Ovary (tissue), 9 donors: ENCODE data around the gene VKORC1L1. TPM values are rescaled to one million over a fixed set of nuclear protein-coding genes. Genes with fewer than 3 reads are reported as not detected.

ENCODE experiments used
- DNase-seq, 5 donors: peaks; one replicate each; pipeline ENCODE4 v3.0.0-alpha.2; 2019 to 2020
- H3K27ac ChIP-seq, 2 donors: fragments of 200-600 bp; one replicate each; pipeline versions ENCODE4 v1.5.1 to v1.8.0; 2019 to 2022
- H3K27me3 ChIP-seq: fragments of 200-600 bp; one replicate; pipeline ENCODE4 v1.8.0; 2022
- H3K36me3 ChIP-seq: fragments of 200-600 bp; sonication (generic); one replicate; pipeline ENCODE4 v1.5.1; 2019
- H3K4me1 ChIP-seq: one replicate; pipeline ENCODE4 v1.8.1; 2013; ENCODE audit warnings: mild to moderate bottlenecking, moderate library complexity; ENCODE audit not compliant: insufficient read depth
- H3K4me3 ChIP-seq: fragments of 200-600 bp; sonication (generic); one replicate; pipeline ENCODE4 v1.5.1; 2017
- H3K9me3 ChIP-seq, 2 donors: fragments of 200-600 bp in 1 of 2; sonication (generic) in 1 of 2; one replicate each; pipeline versions ENCODE4 v1.5.1 to v1.8.1; 2013 to 2019; ENCODE audit warnings: mild to moderate bottlenecking in 1 of 2, moderate library complexity in 1 of 2
- CTCF ChIP-seq, 3 donors: fragments of 450-650 bp in 2 of 3; fragments of 200-600 bp in 1 of 3; IDR thresholded peaks; one replicate each; pipeline versions ENCODE4 v1.5.1 to v1.8.0; 2016 to 2022; ENCODE audit warnings: antibody characterized with exemption in 3 of 3, mild to moderate bottlenecking in 1 of 3
- EP300 ChIP-seq: sonication (generic); formaldehyde crosslinking; IDR thresholded peaks from one replicate; pipeline ENCODE4 v1.6.1; 2017; ENCODE audit warnings: antibody characterized with exemption
- POLR2A ChIP-seq: fragments of 450-650 bp; IDR thresholded peaks from one replicate; pipeline ENCODE4 v1.6.1; 2017; ENCODE audit warnings: antibody characterized with exemption, mild to moderate bottlenecking, moderate library complexity
- WGBS, 3 donors: extraction: QIAGEN DNeasy Blood & Tissue Kit in 1 of 3; methylation state at CpG; one replicate each; pipeline versions ENCODE4 v1.1.5 to v1.1.7; 2013 to 2017; 5-methylcytosine and 5-hydroxymethylcytosine counted together
- intact Hi-C, 4 donors: fragments of 100-400 bp; cut with DNase I; formaldehyde crosslinking; loops; one replicate each; pipeline versions ENCODE4 v1.11.0 to v1.15.1; 2022 to 2023
- polyA plus RNA-seq, 2 donors: library from polyadenylated mRNA; stranded (reverse); fragments of 200-250 nt in 1 of 2; fragments of 350-450 nt in 1 of 2; fragmentation: Illumina TruSeq in 1 of 2; extraction: RNeasy Lipid Tissue Mini Kit (QIAGEN cat#74804) in 1 of 2; gene quantifications; one replicate each; pipeline ENCODE4 v1.2.3, GENCODE V29; 2013 to 2014
- total RNA-seq, 7 donors: library from RNA; depleted of rRNA in 2 of 7; stranded (reverse); fragments of >200 nt in 2 of 7; fragmentation: NEBNext Ultra II Directional in 3 of 7; extraction: Animal tissue kit (Norgen Biotek cat#: 25700) in 3 of 7; gene quantifications; one replicate each; pipeline versions ENCODE4 v1.1.0 to v1.2.4, GENCODE V29; 2016 to 2023
- donor health status: DM: no; HTN: no; CAD: no; lungs with moderate emphysema.
- donor health status: DM: no; HTN: no; CAD: no.
- donor health status: Bipolar disorder and iron deficiency.
- donor health status: DM: yes; HTN: yes; CAD: no.
- donor health status: DM: no; HTN: no; CAD: no.
- donor health status: DM: yes; HTN: yes; CAD: no.

The VKORC1L1 gene
- total and polyA plus RNA-seq, 9 donors: 11.8 to 38.0 (median 24.8) TPM

- no peak for DNase-seq
- no peaks in the 10 kb centered on the region for H3K27me3 ChIP-seq
- H3K9me3 ChIP-seq: no peaks in the 10 kb centered on the region
- no peak overlapping the region for H3K27ac ChIP-seq
- TF ChIP-seq CTCF (IDR thresholded peaks at IDR 0.05) (no peak), EP300 (no peak), POLR2A (no peak)
- intact Hi-C loops: no loop called here
- no peaks in the 10 kb centered on the region for H3K4me1 ChIP-seq
- H3K4me3 ChIP-seq: no peak overlapping the region
- 90 to 93% (median 93%) methylated on average over 26 of the region's 26 CpGs for WGBS, 3 donors
- no peaks in the 10 kb centered on the region for H3K36me3 ChIP-seq
Measured at GRCh38 chr7:65968256-65969185, 95.6 kb downstream of the VKORC1L1 start.

- peak in 1 of 5 donors; percentile 10 for DNase-seq
- WGBS, 3 donors: 94 to 98% (median 96%) methylated on average over 8 of the region's 8 CpGs
- no peaks in the 10 kb centered on the region for H3K9me3 ChIP-seq
- no peak overlapping the region for H3K27ac ChIP-seq
- intact Hi-C loops: loop anchor here in 1 of 4 donors (10.0 kb wide), 1 partner anchor 226 kb away; no protein-coding TSS in a partner anchor
- no peak overlapping the region for H3K4me3 ChIP-seq
- no peaks in the 10 kb centered on the region for H3K4me1 ChIP-seq
- H3K27me3 ChIP-seq: no peaks in the 10 kb centered on the region
- no peak for TF ChIP-seq CTCF (IDR thresholded peaks at IDR 0.05)
- TF ChIP-seq POLR2A: no peak
- no peak for TF ChIP-seq EP300
- H3K36me3 ChIP-seq: no peaks in the 10 kb centered on the region
Measured at GRCh38 chr7:65971021-65971420, 98.1 kb downstream of the VKORC1L1 start.

- Histone ChIP-seq H3K4me1 (no peaks in the 10 kb centered on the region), H3K27ac (no peak overlapping the region), H3K36me3 (no peaks in the 10 kb centered on the region), H3K4me3 (no peak overlapping the region), H3K9me3 (no peaks in the 10 kb centered on the region), H3K27me3 (no peaks in the 10 kb centered on the region)
- no peak for TF ChIP-seq EP300
- TF ChIP-seq CTCF (IDR thresholded peaks at IDR 0.05): no peak
- TF ChIP-seq POLR2A: no peak
- intact Hi-C loops: loop anchor here in 1 of 4 donors (10.0 kb wide), 1 partner anchor 228 kb away; no protein-coding TSS in a partner anchor
- peak in 1 of 5 donors; percentile 14 for DNase-seq
- 94 to 97% (median 95%) methylated on average over 13 of the region's 13 CpGs for WGBS, 3 donors
Measured at GRCh38 chr7:65972976-65973375, 100.1 kb downstream of the VKORC1L1 start.

GRCh38 chr7:65974191-65974801 lies 101.4 kb downstream of the VKORC1L1 start:
- no peaks in the 10 kb centered on the region for H3K4me1 ChIP-seq
- H3K9me3 ChIP-seq: no peaks in the 10 kb centered on the region
- intact Hi-C loops: loop anchor here in 1 of 4 donors (10.0 kb wide), 1 partner anchor 229 kb away; no protein-coding TSS in a partner anchor
- H3K36me3 ChIP-seq: no peaks in the 10 kb centered on the region
- DNase-seq: peak in 1 of 5 donors; percentile 37
- no peak overlapping the region for H3K4me3 ChIP-seq
- no peak for TF ChIP-seq EP300
- TF ChIP-seq POLR2A: no peak
- no peak for TF ChIP-seq CTCF (IDR thresholded peaks at IDR 0.05)
- H3K27me3 ChIP-seq: no peaks in the 10 kb centered on the region
- H3K27ac ChIP-seq: no peak overlapping the region
- 86 to 92% (median 87%) methylated on average over 29 of the region's 29 CpGs for WGBS, 3 donors
